CD14-positive monocyte (primary cell): Measurements from ENCODE around the gene KCNJ1. TPM values are rescaled to one million over a fixed set of nuclear protein-coding genes. Genes with fewer than 3 reads are reported as not detected.
A peak's percentile ranks its signal among the peaks of the same experiment; 100 is the strongest.

Experiments
- DNase-seq, 3 donors: peaks; one replicate each; pipeline ENCODE4 v3.0.0-alpha.2; 2011 to 2022
- H2AFZ ChIP-seq: 2 replicates; pipeline ENCODE4 v1.6.0; 2012; ENCODE audit warnings: mild to moderate bottlenecking, low read depth, low read length, inconsistent platforms; ENCODE audit not compliant: insufficient read depth, poor library complexity, severe bottlenecking
- H3K27ac ChIP-seq, 2 donors: 1 replicate in 1 of 2; 2 replicates in 1 of 2; pipeline ENCODE4 v1.5.1; 2012 to 2013; ENCODE audit warnings: low read length in 2 of 2, control low read depth in 1 of 2, inconsistent platforms in 1 of 2, low read depth in 1 of 2, mild to moderate bottlenecking in 1 of 2
- H3K27me3 ChIP-seq, 2 donors: one replicate each; pipeline versions ENCODE4 v1.6.0 to v1.6.1; 2011 to 2013; ENCODE audit warnings: low read length in 2 of 2; ENCODE audit not compliant: control insufficient read depth in 2 of 2, insufficient read depth in 2 of 2
- H3K36me3 ChIP-seq, 2 donors: replicated peaks in 1 of 2; 1 replicate in 1 of 2; 2 replicates in 1 of 2; pipeline versions ENCODE4 v1.5.1 to v1.6.1; 2012 to 2013; ENCODE audit warnings: low read length in 2 of 2, control low read depth in 1 of 2, inconsistent platforms in 1 of 2, mild to moderate bottlenecking in 1 of 2; ENCODE audit not compliant: insufficient read depth in 2 of 2, control insufficient read depth in 1 of 2
- H3K4me1 ChIP-seq, 2 donors: 1 replicate in 1 of 2; 2 replicates in 1 of 2; pipeline versions ENCODE4 v1.5.1 to v1.6.1; 2012 to 2013; ENCODE audit warnings: low read length in 2 of 2, control low read depth in 1 of 2, inconsistent platforms in 1 of 2, mild to moderate bottlenecking in 1 of 2, moderate library complexity in 1 of 2; ENCODE audit not compliant: insufficient read depth in 2 of 2, control insufficient read depth in 1 of 2
- H3K4me2 ChIP-seq: replicated peaks from 2 replicates; pipeline ENCODE3; 2012; ENCODE audit warnings: low read length, moderate library complexity, mild to moderate bottlenecking; ENCODE audit not compliant: poor library complexity, severe bottlenecking; ENCODE audit errors: extremely low read depth
- H3K4me3 ChIP-seq, 3 experiments: fragments of 200-600 bp in 1 of 3; sonication (generic) in 1 of 3; replicated peaks in 1 of 3; 1 replicate in 2 of 3; 2 replicates in 1 of 3; pipeline ENCODE4 v1.5.1; 2011 to 2013; ENCODE audit warnings: low read length in 3 of 3, mild to moderate bottlenecking in 3 of 3, control low read depth in 2 of 3, low read depth in 2 of 3, inconsistent platforms in 1 of 3, moderate library complexity in 1 of 3
- H3K79me2 ChIP-seq: 2 replicates; pipeline ENCODE4 v1.6.0; 2012; ENCODE audit warnings: mild to moderate bottlenecking, control low read depth, inconsistent platforms, low read length, moderate library complexity; ENCODE audit not compliant: insufficient read depth
- H3K9ac ChIP-seq: 2 replicates; pipeline ENCODE4 v1.6.0; 2017; ENCODE audit warnings: low read length, mild to moderate bottlenecking; ENCODE audit not compliant: insufficient read depth, poor library complexity, severe bottlenecking
- H3K9me3 ChIP-seq, 2 donors: replicated peaks in 1 of 2; 1 replicate in 1 of 2; 2 replicates in 1 of 2; pipeline versions ENCODE4 v1.5.1 to v1.6.1; 2012 to 2013; ENCODE audit warnings: low read length in 2 of 2, control low read depth in 1 of 2; ENCODE audit not compliant: control insufficient read depth in 1 of 2, insufficient read depth in 1 of 2
- H4K20me1 ChIP-seq: 2 replicates; pipeline ENCODE4 v1.6.0; 2012; ENCODE audit warnings: mild to moderate bottlenecking, low read length, control low read depth, moderate library complexity; ENCODE audit not compliant: insufficient read depth
- H3K27ac Mint-ChIP-seq, 7 donors: one replicate each; pipeline ENCODE4 v1.8.0; 2020; ENCODE audit warnings: mild to moderate bottlenecking in 7 of 7, mixed read lengths in 7 of 7, moderate library complexity in 6 of 7, inconsistent platforms in 2 of 7
- H3K27me3 Mint-ChIP-seq, 3 donors: one replicate each; pipeline ENCODE4 v1.8.0; 2021 to 2022; ENCODE audit warnings: low read depth in 3 of 3, mild to moderate bottlenecking in 3 of 3, mixed read lengths in 3 of 3, moderate library complexity in 3 of 3, inconsistent platforms in 1 of 3
- H3K36me3 Mint-ChIP-seq, 2 donors: one replicate each; pipeline ENCODE4 v1.8.0; 2020; ENCODE audit warnings: mixed read lengths in 2 of 2, inconsistent platforms in 1 of 2, mild to moderate bottlenecking in 1 of 2
- H3K4me1 Mint-ChIP-seq: one replicate; pipeline ENCODE4 v1.8.0; 2020; ENCODE audit warnings: mild to moderate bottlenecking, mixed read lengths
- H3K4me3 Mint-ChIP-seq, 2 donors: one replicate each; pipeline ENCODE4 v1.8.0; 2020; ENCODE audit warnings: mild to moderate bottlenecking in 2 of 2, mixed read lengths in 2 of 2, moderate library complexity in 1 of 2
- H3K9me3 Mint-ChIP-seq, 7 donors: one replicate each; pipeline ENCODE4 v1.8.0; 2020 to 2022; ENCODE audit warnings: mixed read lengths in 7 of 7, mild to moderate bottlenecking in 6 of 7, moderate library complexity in 6 of 7, inconsistent platforms in 2 of 7
- CTCF ChIP-seq: fragments of 200-600 bp; IDR thresholded peaks from one replicate; pipeline ENCODE4 v1.8.0; 2022; ENCODE audit warnings: antibody characterized with exemption, mild to moderate bottlenecking
- WGBS: methylation state at CpG from one replicate; pipeline ENCODE4 v1.1.5; 2013; ENCODE audit warnings: missing lambda C conversion rate; ENCODE audit not compliant: insufficient coverage; 5-methylcytosine and 5-hydroxymethylcytosine counted together
- intact Hi-C, 2 donors: fragments of 100-400 bp; cut with micrococcal nuclease; formaldehyde crosslinking; loops; one replicate each; pipeline versions ENCODE4 v1.15.0 to v1.15.1; 2023
- polyA plus RNA-seq, 3 donors: library from polyadenylated mRNA; depleted of rRNA in 1 of 3; unstranded in 2 of 3; stranded (reverse) in 1 of 3; fragments of 300-500 nt in 2 of 3; fragments of >200 nt in 1 of 3; fragmentation: Illumina TruSeq in 2 of 3; gene quantifications; 1 replicate in 2 of 3; 2 replicates in 1 of 3; pipeline ENCODE4 v1.2.3, GENCODE V29; 2012 to 2021

KCNJ1 gene
- polyA plus RNA-seq, 3 donors: 0.12 to 0.47 TPM; not detected in 1

- peaks cover 3 to 5% (median 4%) of the 10 kb centered on the region in 3 donors for H3K27me3 Mint-ChIP-seq
- intact Hi-C loops: no loop called here
- TF ChIP-seq CTCF: no peak
- Histone ChIP-seq H3K9me3 (no peaks in the 10 kb centered on the region), H3K36me3 (no peaks in the 10 kb centered on the region), H4K20me1 (no peaks in the 10 kb centered on the region), H3K27ac (no peak overlapping the region), H3K4me2 (no peak overlapping the region), H3K79me2 (no peaks in the 10 kb centered on the region), H3K27me3 (no peaks in the 10 kb centered on the region), H3K9ac (no peak overlapping the region), H3K4me1 (no peaks in the 10 kb centered on the region), H3K4me3 (no peak overlapping the region), H2AFZ (no peak overlapping the region)
- no peaks in the 10 kb centered on the region for H3K9me3 Mint-ChIP-seq
- H3K4me1 Mint-ChIP-seq: no peaks in the 10 kb centered on the region
- no peak for DNase-seq
- no peak overlapping the region for H3K4me3 Mint-ChIP-seq
- no peak overlapping the region for H3K27ac Mint-ChIP-seq
- H3K36me3 Mint-ChIP-seq: no peaks in the 10 kb centered on the region
- no CpG with 5 or more reads among the region's 3 CpGs for WGBS
Measured at GRCh38 chr11:128874427-128874826, 7.3 kb upstream of the KCNJ1 start.

- no peaks in the 10 kb centered on the region for H3K4me1 Mint-ChIP-seq
- TF ChIP-seq CTCF: no peak
- intact Hi-C loops: no loop called here
- WGBS: 100% methylated on average over 2 of the region's 3 CpGs
- H4K20me1 ChIP-seq: no peaks in the 10 kb centered on the region
- peaks cover 2 to 5% (median 3%) of the 10 kb centered on the region in 3 donors for H3K27me3 Mint-ChIP-seq
- no peak overlapping the region for H3K9ac ChIP-seq
- no peaks in the 10 kb centered on the region for H3K36me3 Mint-ChIP-seq
- DNase-seq: no peak
- peak overlapping the region in 1 of 7 donors; percentile 18 for H3K27ac Mint-ChIP-seq
- no peak overlapping the region for H3K4me3 Mint-ChIP-seq
- H2AFZ ChIP-seq: no peak overlapping the region
- no peaks in the 10 kb centered on the region for H3K9me3 ChIP-seq
- H3K79me2 ChIP-seq: no peaks in the 10 kb centered on the region
- H3K4me3 ChIP-seq: no peak overlapping the region
- H3K4me2 ChIP-seq: no peak overlapping the region
- no peaks in the 10 kb centered on the region for H3K27me3 ChIP-seq
- H3K36me3 ChIP-seq: no peaks in the 10 kb centered on the region
- no peaks in the 10 kb centered on the region for H3K9me3 Mint-ChIP-seq
- no peaks in the 10 kb centered on the region for H3K4me1 ChIP-seq
- H3K27ac ChIP-seq: no peak overlapping the region
Measured at GRCh38 chr11:128872594-128872993, 5.5 kb upstream of the KCNJ1 start.
